ENCODE data around the gene CACNB2. TPM values are rescaled to one million over a fixed set of nuclear protein-coding genes. Genes with fewer than 3 reads are reported as not detected.

CACNB2 gene
- total and polyA plus RNA-seq, 3 experiments from 2014 or later, result 0.14 TPM; not detected in 2

GRCh38 chr10:18501629-18502028, 361.4 kb downstream of the CACNB2 start:
- POLR2A ChIA-PET, result no interaction called here
- H3K4me1 Mint-ChIP-seq, result peaks cover 0 to 5% (median 0%) of the 10 kb centered on the region in 3 donors

GRCh38 chr10:18504161-18504560, 363.9 kb downstream of the CACNB2 start:
- ChIA-PET CTCF (no interaction called here), POLR2A (no interaction called here)
- Histone ChIP-seq H3K4me3 (ENCODE audit: low read length) (no peak overlapping the region), H3K27ac (ENCODE audit: low read depth, low read length) (no peak overlapping the region), H3K4me1 (ENCODE audit: insufficient read depth, low read length) (no peaks in the 10 kb centered on the region), H3K27me3 (ENCODE audit: insufficient read depth, low read length, poor library complexity, severe bottlenecking) (no peaks in the 10 kb centered on the region), H3K36me3 (ENCODE audit: insufficient read depth, low read length) (no peaks in the 10 kb centered on the region), H3K9me3 (ENCODE audit: low read length) (no peaks in the 10 kb centered on the region)
- Mint-ChIP-seq H3K27ac (no peak overlapping the region), H3K4me3 (no peak overlapping the region), H3K4me1 (peaks cover 0 to 5% (median 0%) of the 10 kb centered on the region in 3 donors), H3K9me3 (no peaks in the 10 kb centered on the region), H3K27me3 (peaks cover 3 to 22% of the 10 kb centered on the region in 2 donors), H3K36me3 (no peaks in the 10 kb centered on the region)
- no peak for DNase-seq

More at GRCh38 chr10:18501629-18502028, 361.4 kb downstream of the CACNB2 start:
- H3K27ac ChIP-seq (ENCODE audit: low read depth, low read length), result no peak overlapping the region
- peaks cover 6 to 22% of the 10 kb centered on the region in 2 donors for H3K27me3 Mint-ChIP-seq
- no peak for DNase-seq
- no peak overlapping the region for H3K27ac Mint-ChIP-seq
- H3K36me3 ChIP-seq (ENCODE audit: insufficient read depth, low read length), result no peaks in the 10 kb centered on the region
- CTCF ChIA-PET, result interaction anchor here (1.1 kb wide), 1 partner anchor 14 kb away, joined by 3 read pairs; no protein-coding TSS in a partner anchor
- no peaks in the 10 kb centered on the region for H3K27me3 ChIP-seq (ENCODE audit: insufficient read depth, low read length, poor library complexity, severe bottlenecking)
- no peaks in the 10 kb centered on the region for H3K9me3 ChIP-seq (ENCODE audit: low read length)
- H3K4me3 ChIP-seq (ENCODE audit: low read length), result no peak overlapping the region
- H3K36me3 Mint-ChIP-seq, result no peaks in the 10 kb centered on the region
- H3K4me3 Mint-ChIP-seq, result peak overlapping the region in 2 of 7 donors; percentile 17 to 39
- H3K9me3 Mint-ChIP-seq, result no peaks in the 10 kb centered on the region
- H3K4me1 ChIP-seq (ENCODE audit: insufficient read depth, low read length), result no peaks in the 10 kb centered on the region

GRCh38 chr10:18505456-18506118, 365.4 kb downstream of the CACNB2 start:
- POLR2A ChIA-PET, result no interaction called here
- no peak overlapping the region for H3K27ac ChIP-seq (ENCODE audit: low read depth, low read length)
- CTCF ChIA-PET, result no interaction called here
- Mint-ChIP-seq H3K27me3 (peaks cover 0 to 22% of the 10 kb centered on the region in 2 donors), H3K36me3 (no peaks in the 10 kb centered on the region), H3K4me1 (peaks cover 0 to 5% (median 0%) of the 10 kb centered on the region in 3 donors), H3K9me3 (no peaks in the 10 kb centered on the region), H3K27ac (no peak overlapping the region), H3K4me3 (no peak overlapping the region)
- H3K4me3 ChIP-seq (ENCODE audit: low read length), result no peak overlapping the region
- H3K36me3 ChIP-seq (ENCODE audit: insufficient read depth, low read length), result no peaks in the 10 kb centered on the region
- H3K4me1 ChIP-seq (ENCODE audit: insufficient read depth, low read length), result no peaks in the 10 kb centered on the region
- no peaks in the 10 kb centered on the region for H3K27me3 ChIP-seq (ENCODE audit: insufficient read depth, low read length, poor library complexity, severe bottlenecking)
- no peaks in the 10 kb centered on the region for H3K9me3 ChIP-seq (ENCODE audit: low read length)
- no peak for DNase-seq

- ChIA-PET POLR2A (no interaction called here), CTCF (no interaction called here)
- peaks cover 3 to 15% (median 7%) of the 10 kb centered on the region in 3 donors for H3K36me3 Mint-ChIP-seq
- H3K27ac Mint-ChIP-seq, result no peak overlapping the region
- Histone ChIP-seq H3K4me3 (ENCODE audit: low read length) (no peak overlapping the region), H3K36me3 (ENCODE audit: insufficient read depth, low read length) (no peaks in the 10 kb centered on the region), H3K27me3 (ENCODE audit: insufficient read depth, low read length, poor library complexity, severe bottlenecking) (no peaks in the 10 kb centered on the region), H3K27ac (ENCODE audit: low read depth, low read length) (no peak overlapping the region), H3K9me3 (ENCODE audit: low read length) (no peaks in the 10 kb centered on the region), H3K4me1 (ENCODE audit: insufficient read depth, low read length) (no peaks in the 10 kb centered on the region)
- H3K9me3 Mint-ChIP-seq, result peaks cover 4 to 17% (median 13%) of the 10 kb centered on the region in 5 donors
- no peak overlapping the region for H3K4me3 Mint-ChIP-seq
- H3K27me3 Mint-ChIP-seq, result peaks cover 0 to 15% of the 10 kb centered on the region in 2 donors
- no peaks in the 10 kb centered on the region for H3K4me1 Mint-ChIP-seq
- DNase-seq, result no peak
These were observed 368.4 kb downstream of the CACNB2 start for GRCh38 chr10:18508587-18508986.

- CTCF ChIA-PET, result no interaction called here
These were observed 374.3 kb downstream of the CACNB2 start for GRCh38 chr10:18514537-18514936.

GRCh38 chr10:18516851-18517250, 376.6 kb downstream of the CACNB2 start:
- Mint-ChIP-seq H3K4me1 (no peaks in the 10 kb centered on the region), H3K27me3 (peaks cover 0 to 3% of the 10 kb centered on the region in 2 donors), H3K36me3 (peaks cover 3 to 25% (median 10%) of the 10 kb centered on the region in 3 donors), H3K9me3 (peaks cover 3 to 18% (median 12%) of the 10 kb centered on the region in 5 donors), H3K4me3 (no peak overlapping the region), H3K27ac (no peak overlapping the region)
- Histone ChIP-seq H3K36me3 (ENCODE audit: insufficient read depth, low read length) (no peaks in the 10 kb centered on the region), H3K27me3 (ENCODE audit: insufficient read depth, low read length, poor library complexity, severe bottlenecking) (no peaks in the 10 kb centered on the region), H3K4me1 (ENCODE audit: insufficient read depth, low read length) (no peaks in the 10 kb centered on the region), H3K9me3 (ENCODE audit: low read length) (no peaks in the 10 kb centered on the region), H3K27ac (ENCODE audit: low read depth, low read length) (no peak overlapping the region), H3K4me3 (ENCODE audit: low read length) (no peak overlapping the region)
- ChIA-PET POLR2A (no interaction called here), CTCF (interaction anchor here (1.5 kb wide), 1 partner anchor 9 kb away, joined by 3 read pairs; no protein-coding TSS in a partner anchor)
- no peak for DNase-seq

More at GRCh38 chr10:18514537-18514936, 374.3 kb downstream of the CACNB2 start:
- H3K36me3 ChIP-seq (ENCODE audit: insufficient read depth, low read length), result no peaks in the 10 kb centered on the region
- no peak overlapping the region for H3K4me3 ChIP-seq (ENCODE audit: low read length)
- Mint-ChIP-seq H3K4me3 (no peak overlapping the region), H3K27ac (no peak overlapping the region), H3K4me1 (no peaks in the 10 kb centered on the region), H3K27me3 (peaks cover 0 to 3% of the 10 kb centered on the region in 2 donors), H3K9me3 (peaks cover 4 to 23% (median 16%) of the 10 kb centered on the region in 5 donors), H3K36me3 (peaks cover 3 to 20% (median 10%) of the 10 kb centered on the region in 3 donors)
- POLR2A ChIA-PET, result no interaction called here
- H3K27ac ChIP-seq (ENCODE audit: low read depth, low read length), result no peak overlapping the region
- no peaks in the 10 kb centered on the region for H3K4me1 ChIP-seq (ENCODE audit: insufficient read depth, low read length)
- no peak for DNase-seq
- H3K27me3 ChIP-seq (ENCODE audit: insufficient read depth, low read length, poor library complexity, severe bottlenecking), result no peaks in the 10 kb centered on the region
- no peaks in the 10 kb centered on the region for H3K9me3 ChIP-seq (ENCODE audit: low read length)

GRCh38 chr10:18523025-18523424, 382.8 kb downstream of the CACNB2 start:
- CTCF ChIA-PET, result no interaction called here
- H3K27me3 Mint-ChIP-seq, result peaks cover 0 to 3% of the 10 kb centered on the region in 2 donors

GRCh38 chr10:18523858-18524257, 383.6 kb downstream of the CACNB2 start:
- no peaks in the 10 kb centered on the region for H3K36me3 ChIP-seq (ENCODE audit: insufficient read depth, low read length)
- no peak overlapping the region for H3K4me3 ChIP-seq (ENCODE audit: low read length)
- H3K4me1 ChIP-seq (ENCODE audit: insufficient read depth, low read length), result no peaks in the 10 kb centered on the region
- Mint-ChIP-seq H3K36me3 (peaks cover 3 to 6% (median 5%) of the 10 kb centered on the region in 3 donors), H3K4me1 (no peaks in the 10 kb centered on the region), H3K4me3 (no peak overlapping the region), H3K27me3 (peaks cover 0 to 3% of the 10 kb centered on the region in 2 donors), H3K27ac (no peak overlapping the region), H3K9me3 (peaks cover 0 to 3% (median 0%) of the 10 kb centered on the region in 5 donors)
- H3K27me3 ChIP-seq (ENCODE audit: insufficient read depth, low read length, poor library complexity, severe bottlenecking), result no peaks in the 10 kb centered on the region
- ChIA-PET POLR2A (no interaction called here), CTCF (interaction anchor here (0.6 kb wide), 1 partner anchor 1682 kb away, joined by 3 read pairs; no protein-coding TSS in a partner anchor)
- no peaks in the 10 kb centered on the region for H3K9me3 ChIP-seq (ENCODE audit: low read length)
- no peak overlapping the region for H3K27ac ChIP-seq (ENCODE audit: low read depth, low read length)
- no peak for DNase-seq

More at GRCh38 chr10:18523025-18523424, 382.8 kb downstream of the CACNB2 start:
- no peaks in the 10 kb centered on the region for H3K36me3 ChIP-seq (ENCODE audit: insufficient read depth, low read length)
- no peak overlapping the region for H3K27ac Mint-ChIP-seq
- no peaks in the 10 kb centered on the region for H3K4me1 ChIP-seq (ENCODE audit: insufficient read depth, low read length)
- no peak overlapping the region for H3K4me3 ChIP-seq (ENCODE audit: low read length)
- H3K9me3 Mint-ChIP-seq, result peaks cover 0 to 3% (median 0%) of the 10 kb centered on the region in 5 donors
- H3K4me1 Mint-ChIP-seq, result no peaks in the 10 kb centered on the region
- no peaks in the 10 kb centered on the region for H3K27me3 ChIP-seq (ENCODE audit: insufficient read depth, low read length, poor library complexity, severe bottlenecking)
- no peak overlapping the region for H3K4me3 Mint-ChIP-seq
- DNase-seq, result no peak
- POLR2A ChIA-PET, result no interaction called here
- no peak overlapping the region for H3K27ac ChIP-seq (ENCODE audit: low read depth, low read length)
- peaks cover 3 to 6% (median 5%) of the 10 kb centered on the region in 3 donors for H3K36me3 Mint-ChIP-seq
- no peaks in the 10 kb centered on the region for H3K9me3 ChIP-seq (ENCODE audit: low read length)
